GM18861 (cell line): ENCODE measurements around the gene IL20RB.

Source experiments
- ATAC-seq: cut with Tn5 transposase; IDR thresholded peaks from one replicate; pipeline ENCODE4 v1.9.1; 2021; ENCODE audit not compliant: unreplicated experiment

Gene IL20RB

GRCh38 chr3:136957751-136958288 is at the start of gene IL20RB:
Gene IL20RB, plus strand, starts transcription at chr3:136957983. Its CDS starts 131 bp downstream, at chr3:136958114.
- no peak for ATAC-seq

GRCh38 chr3:136908297-136908696 is 49.5 kb upstream of the IL20RB start:
- no peak for ATAC-seq

DNA sequence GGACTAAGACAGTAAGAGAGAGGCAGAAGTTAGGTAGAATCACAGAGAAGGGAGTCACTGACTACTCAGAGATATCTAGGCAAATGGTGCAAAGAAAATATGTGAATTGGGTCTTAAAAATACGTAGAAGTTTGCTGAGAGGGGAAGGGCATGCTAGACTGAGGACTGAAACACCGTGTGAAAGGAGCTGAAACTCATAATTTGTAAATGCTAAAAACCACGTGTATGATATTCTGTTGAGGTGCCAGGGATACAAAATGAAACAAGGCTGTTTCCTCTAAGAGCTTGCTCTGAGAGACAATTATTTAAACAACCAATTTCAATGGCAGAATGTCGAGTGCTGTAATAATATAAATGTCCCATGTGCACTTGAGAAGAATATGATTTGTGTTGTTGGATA is 48.6 kb upstream of the IL20RB start:
- ATAC-seq = no peak

DNA sequence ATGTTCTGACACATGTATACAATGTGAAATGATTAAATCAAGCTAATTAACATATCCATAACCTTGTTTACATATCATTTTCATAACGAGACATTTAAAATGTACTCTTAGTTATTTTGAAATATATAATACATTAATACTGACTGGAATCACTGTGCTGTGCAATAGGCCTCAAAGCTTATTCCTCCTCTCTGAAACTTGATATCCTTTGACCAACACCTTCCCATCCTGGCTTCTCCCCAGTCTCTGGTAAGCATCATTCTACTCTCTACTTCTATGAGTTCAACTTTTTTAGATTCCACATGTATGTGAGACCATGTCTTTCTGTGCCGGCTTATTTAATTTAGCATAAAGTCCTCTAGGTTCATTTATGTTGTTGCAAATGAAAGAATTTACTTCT is 47.1 kb upstream of the IL20RB start:
- no peak for ATAC-seq

- no peak for ATAC-seq
Observed at GRCh38 chr3:136913168-136913567, 44.6 kb upstream of the IL20RB start.

DNA sequence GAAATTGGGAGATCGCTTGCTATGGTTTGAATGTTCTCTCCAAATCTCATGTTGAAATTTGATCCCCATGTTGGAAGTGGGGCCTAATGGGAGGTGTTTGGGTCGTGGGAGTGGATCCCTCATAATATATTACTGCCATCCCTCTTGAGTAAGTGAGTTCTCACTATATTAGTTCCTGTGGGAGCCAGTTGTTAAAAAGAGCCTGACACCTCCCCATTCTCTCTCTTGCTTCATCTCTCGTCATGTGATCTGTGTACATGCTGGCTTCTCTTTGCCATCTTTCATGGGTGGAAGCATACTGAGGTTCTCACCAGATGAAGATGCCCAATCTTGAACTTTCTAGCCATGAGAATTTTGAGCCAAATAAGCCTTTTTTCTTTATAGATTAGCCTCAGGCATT is 43.0 kb upstream of the IL20RB start:
- no peak for ATAC-seq

DNA sequence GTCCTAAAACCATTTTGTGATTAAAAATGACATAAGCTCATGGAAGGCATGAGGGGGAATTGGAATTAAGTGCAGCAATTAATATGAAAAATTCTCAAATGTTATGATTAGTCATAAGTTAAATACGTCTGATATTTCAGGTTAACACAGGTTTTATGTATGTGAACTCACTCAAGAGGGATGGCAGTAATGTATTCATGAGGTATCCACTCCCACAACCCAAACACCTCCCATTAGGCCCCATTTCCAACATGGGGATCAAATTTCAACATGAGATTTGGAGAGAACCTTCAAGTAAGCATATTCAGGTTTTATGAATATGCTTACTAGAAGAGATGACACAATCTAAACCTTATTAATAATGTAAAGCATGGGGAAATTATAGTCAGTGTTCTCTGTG is 41.6 kb upstream of the IL20RB start:
- no peak for ATAC-seq

DNA sequence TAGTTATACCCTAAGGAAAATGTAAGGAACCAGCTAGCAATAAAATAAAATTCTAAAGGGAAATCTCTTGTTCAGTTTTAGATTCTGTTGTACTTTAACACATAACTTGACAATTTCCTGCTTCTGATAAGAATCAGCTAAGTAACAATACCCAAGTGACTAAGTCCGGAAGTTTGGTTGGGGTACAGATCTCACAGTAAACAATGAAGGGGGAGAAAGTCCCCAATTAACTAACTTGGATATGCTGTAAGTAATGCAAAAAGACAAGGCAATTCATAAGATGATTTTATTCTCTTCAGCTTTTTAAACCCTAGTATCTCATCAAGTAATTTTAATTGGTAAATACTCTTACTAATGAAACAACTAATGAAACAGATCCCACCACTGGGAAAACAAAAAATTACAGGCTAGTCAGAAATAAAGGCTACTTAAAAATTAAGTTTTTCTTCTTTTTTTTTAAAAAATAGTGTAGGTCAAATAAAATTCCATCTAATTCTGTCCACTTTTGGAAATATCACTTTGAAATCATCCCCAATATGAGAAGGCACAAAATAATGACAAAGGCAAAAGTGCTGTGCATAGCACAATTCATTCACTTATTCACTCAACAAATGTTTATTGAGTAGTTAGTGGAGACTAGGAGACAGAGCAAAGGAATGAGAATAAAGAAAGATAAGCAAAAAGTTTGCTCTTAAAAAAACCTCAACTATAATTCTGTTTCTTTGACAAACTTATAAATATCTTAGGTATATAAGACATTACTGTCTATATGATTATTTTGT is 37.8 kb upstream of the IL20RB start:
- ATAC-seq = peak; percentile 83

GRCh38 chr3:136920904-136921611 is 36.7 kb upstream of the IL20RB start:
- no peak for ATAC-seq

GRCh38 chr3:136925425-136926190 is 32.2 kb upstream of the IL20RB start:
- peak; percentile 70 for ATAC-seq

GRCh38 chr3:136928240-136928639 is 29.5 kb upstream of the IL20RB start:
- ATAC-seq = no peak

GRCh38 chr3:136929977-136930670 is 27.7 kb upstream of the IL20RB start:
- ATAC-seq = no peak

DNA sequence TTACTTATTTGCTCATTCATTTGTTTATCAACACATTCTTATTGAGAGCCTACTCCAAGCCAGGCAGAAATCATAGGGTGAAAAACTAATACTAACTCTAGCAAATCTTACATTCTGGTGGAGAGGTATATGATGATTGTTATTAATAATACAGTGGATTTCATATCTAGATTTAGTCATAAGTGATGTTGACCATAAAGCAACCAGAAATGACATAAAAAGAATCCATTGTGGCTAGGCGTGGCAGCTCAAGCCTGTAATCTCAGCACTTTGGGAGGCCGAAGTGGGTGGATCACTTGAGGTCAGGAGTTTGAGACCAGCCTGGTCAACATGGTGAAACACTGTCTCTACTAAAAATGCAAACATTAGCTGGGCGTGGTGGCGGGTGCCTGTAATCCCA is 26.2 kb upstream of the IL20RB start:
- no peak for ATAC-seq

GRCh38 chr3:136932523-136932922 is 25.3 kb upstream of the IL20RB start:
- ATAC-seq = no peak

DNA sequence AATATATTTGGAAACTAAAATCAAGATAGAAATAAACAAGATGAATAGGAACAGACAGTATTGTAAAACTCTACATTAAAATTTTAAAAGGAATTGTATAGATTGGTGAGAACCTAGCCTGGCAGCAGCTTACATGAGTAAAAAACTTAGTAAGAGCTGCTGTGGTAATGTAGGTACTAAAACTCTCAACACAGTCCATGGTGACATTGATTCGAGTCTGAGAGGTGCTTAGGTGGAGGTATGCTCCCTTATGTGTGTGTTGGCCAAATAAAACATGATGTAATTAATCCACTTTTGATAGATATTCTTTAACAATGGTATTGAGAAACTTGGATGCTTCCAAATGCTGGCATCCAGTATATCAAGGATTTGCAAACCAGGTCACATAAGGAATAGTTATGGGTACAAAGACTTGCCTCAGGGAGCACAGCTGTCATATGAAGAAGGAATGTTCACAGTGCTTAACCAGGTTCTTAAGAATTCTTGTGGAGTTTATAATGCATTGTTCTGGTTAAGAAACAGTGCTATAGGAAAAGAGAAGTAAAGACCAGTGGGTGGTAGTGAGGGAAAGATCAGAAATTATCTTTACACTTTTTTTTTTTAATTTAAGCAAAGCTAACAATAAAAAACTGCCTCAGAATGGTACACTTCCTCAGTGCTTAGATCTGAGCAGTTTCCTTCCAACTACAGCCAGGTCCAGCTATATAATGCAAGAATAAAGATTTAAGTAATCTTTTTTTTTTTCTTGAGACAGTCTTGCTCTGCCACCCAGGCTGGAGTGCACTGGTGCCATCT is 24.6 kb upstream of the IL20RB start:
- no peak for ATAC-seq

GRCh38 chr3:136937175-136937574 is 20.6 kb upstream of the IL20RB start:
- ATAC-seq = no peak

DNA sequence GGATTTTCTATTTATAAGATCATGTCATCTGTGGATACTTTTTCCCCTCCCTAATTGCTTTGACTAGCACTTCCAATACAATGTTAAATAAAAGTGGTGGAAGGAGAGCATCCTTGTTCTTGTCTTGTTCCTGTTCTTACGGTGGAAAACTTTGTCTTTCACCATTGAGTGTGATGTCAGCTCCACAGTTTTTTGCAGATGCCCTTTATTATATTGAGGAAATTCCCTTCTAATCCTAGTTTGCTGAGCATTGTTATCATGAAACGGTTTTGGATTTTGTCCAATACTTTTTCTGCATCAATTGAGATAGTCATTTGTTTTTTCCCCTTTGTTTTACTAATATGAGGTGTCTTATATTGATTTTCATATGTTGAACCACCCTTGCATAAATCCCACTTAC is 19.9 kb upstream of the IL20RB start:
- ATAC-seq = no peak

DNA sequence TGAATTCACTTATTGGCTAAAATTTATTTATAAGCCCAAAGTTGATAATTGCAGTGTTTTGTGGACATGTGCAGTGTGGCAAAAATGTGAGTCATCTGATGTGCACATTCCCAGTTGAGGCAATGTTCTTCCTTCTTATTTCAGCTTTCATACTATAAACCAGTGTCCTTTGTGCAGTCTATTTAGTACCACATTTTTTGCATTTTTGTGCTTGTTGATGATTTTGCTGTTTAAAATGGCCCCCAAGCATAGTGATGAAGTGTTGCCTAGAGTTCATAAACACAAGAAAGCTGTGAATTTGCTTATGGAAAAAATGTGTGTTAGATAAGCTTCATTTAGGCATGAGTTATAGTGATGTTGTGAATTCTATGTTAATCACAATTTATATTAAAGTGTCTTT is 19.4 kb upstream of the IL20RB start:
- no peak for ATAC-seq

DNA sequence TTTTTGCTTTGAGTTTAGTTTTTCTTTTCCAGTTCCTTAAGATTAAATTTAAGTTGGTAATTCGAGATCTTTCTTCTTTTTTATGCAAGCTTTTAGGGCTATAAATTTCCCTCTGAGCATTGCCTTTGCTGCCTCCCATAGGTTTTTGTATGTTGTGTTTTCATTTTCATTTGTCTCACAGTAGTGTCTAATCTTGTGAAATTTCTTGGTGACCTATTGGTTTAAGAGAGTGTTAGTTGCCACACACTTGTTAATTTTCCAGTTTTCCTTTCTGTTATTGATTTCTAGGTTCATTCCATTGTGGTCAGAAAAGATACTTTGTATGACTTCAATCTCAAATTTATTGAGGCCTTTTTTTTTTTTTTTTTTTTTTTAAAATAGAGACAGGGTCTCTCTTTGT is 18.3 kb upstream of the IL20RB start:
- ATAC-seq = no peak

DNA sequence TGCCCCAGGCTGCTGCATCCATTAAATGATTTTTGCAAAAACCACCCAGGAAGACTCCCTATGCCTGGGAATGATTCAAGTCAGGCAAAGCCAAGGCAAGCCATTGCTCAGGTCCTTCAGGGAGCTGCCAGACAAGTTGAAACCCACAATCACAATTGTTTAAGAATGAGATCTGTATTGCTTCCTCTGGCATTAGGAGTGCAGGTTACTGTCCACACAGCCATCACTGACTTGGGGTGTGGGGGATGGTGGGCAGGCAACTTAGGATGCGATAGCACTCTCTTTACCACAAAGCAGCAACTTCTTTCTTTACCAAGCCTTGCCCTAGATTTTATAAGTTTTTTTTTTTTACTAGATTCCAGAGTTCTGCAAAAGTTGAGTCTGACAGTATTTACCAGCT is 15.0 kb upstream of the IL20RB start:
- ATAC-seq = no peak
